ENCODE measurements around the gene CD36. TPM values are rescaled to one million over a fixed set of nuclear protein-coding genes. Genes with fewer than 3 reads are reported as not detected.

Gene CD36
- total RNA-seq, 1 donor from 2014 or later, result not detected

DNA sequence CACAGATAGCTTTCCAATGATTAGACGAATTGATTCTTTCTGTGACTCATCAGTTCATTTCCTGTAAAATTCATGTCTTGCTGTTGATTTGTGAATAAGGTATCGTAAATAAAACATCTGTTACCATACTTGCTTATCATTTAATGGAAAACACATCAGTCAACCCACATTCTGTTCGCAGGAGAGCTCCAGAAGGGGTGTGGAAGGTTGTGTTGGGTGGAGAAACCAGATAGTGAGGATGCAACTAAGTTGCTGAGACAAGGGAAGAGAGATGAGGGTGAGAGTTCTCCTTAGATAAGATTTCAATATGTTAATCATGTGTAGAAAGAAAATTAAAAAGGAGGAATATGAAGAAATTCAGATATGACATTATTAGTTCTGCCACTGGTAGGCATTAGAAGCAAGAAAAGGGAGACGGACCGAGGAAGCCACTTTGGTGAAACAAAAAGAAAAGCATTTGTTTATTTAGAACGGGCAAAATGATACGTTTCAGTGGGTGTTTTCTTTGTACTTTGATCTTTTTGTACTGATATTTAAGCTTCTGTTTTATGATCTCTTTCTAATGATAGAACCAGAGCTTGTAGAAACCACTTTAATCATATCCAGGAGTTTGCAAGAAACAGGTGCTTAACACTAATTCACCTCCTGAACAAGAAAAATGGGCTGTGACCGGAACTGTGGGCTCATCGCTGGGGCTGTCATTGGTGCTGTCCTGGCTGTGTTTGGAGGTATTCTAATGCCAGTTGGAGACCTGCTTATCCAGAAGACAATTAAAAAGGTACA is 7.8 kb downstream of the CD36 start:
- no peaks in the 10 kb centered on the region for H3K4me1 Mint-ChIP-seq (ENCODE audit: low read depth)
- intact Hi-C loops (cut with micrococcal nuclease), result no loop called here
- no peak overlapping the region for H3K27ac Mint-ChIP-seq
- no peak for DNase-seq (ENCODE audit: low spot score)
- no peaks in the 10 kb centered on the region for H3K36me3 Mint-ChIP-seq (ENCODE audit: low read depth)
- no peak overlapping the region for H3K4me3 Mint-ChIP-seq (ENCODE audit: low read depth)
- no peaks in the 10 kb centered on the region for H3K27me3 Mint-ChIP-seq (ENCODE audit: low read depth)
- H3K9me3 Mint-ChIP-seq, result no peaks in the 10 kb centered on the region

DNA sequence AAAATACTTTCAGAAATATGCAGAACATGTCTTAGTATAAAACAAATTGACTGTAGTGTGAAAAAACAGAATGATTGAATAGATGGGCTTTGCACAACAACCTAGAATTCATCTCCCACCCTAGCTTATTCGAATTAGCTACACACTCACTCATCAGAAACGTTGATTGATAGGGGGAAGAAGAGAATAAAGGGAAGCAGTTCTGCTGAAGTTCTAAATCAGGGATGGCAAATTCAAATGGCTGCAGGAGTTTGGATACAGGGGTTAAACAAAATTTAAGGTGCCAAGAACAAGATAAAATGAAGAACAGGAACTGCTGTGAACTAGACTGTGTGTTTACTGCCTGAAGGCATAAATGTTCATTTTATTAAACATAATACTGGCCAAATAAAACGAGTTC is 9.0 kb downstream of the CD36 start:
- Mint-ChIP-seq H3K4me3 (ENCODE audit: low read depth) (no peak overlapping the region), H3K36me3 (ENCODE audit: low read depth) (no peaks in the 10 kb centered on the region), H3K4me1 (ENCODE audit: low read depth) (no peaks in the 10 kb centered on the region), H3K27me3 (ENCODE audit: low read depth) (no peaks in the 10 kb centered on the region), H3K27ac (no peak overlapping the region), H3K9me3 (no peaks in the 10 kb centered on the region)
- DNase-seq (ENCODE audit: low spot score), result no peak
- intact Hi-C loops (cut with micrococcal nuclease), result no loop called here

DNA sequence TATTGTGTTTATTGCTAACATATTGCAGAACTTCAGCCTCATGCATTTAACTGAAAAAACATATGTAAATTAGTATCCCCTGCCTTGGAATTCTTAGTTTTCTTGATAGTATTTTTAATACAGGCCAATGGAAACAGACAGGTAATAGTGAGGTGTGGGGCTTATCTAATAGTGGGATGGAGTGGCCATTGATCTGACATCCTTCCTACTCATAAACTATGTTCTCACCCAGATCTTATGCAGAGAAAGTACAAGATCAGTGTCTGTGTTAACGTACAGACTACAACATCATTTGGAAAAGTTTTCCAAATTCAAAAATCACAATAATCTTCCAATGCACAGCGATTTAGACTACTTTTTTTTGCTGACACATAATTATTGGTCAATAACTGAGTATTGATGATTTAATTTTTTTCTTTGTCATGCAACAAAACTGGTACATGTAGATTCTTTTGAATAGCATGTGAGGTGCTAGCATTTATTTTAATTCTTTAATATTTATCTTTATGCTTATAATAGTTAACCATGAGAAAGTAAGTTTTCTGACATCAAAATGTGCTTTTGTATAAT is 9.7 kb downstream of the CD36 start:
- no peaks in the 10 kb centered on the region for H3K9me3 Mint-ChIP-seq
- no peak overlapping the region for H3K4me3 Mint-ChIP-seq (ENCODE audit: low read depth)
- no peak overlapping the region for H3K27ac Mint-ChIP-seq
- no peaks in the 10 kb centered on the region for H3K27me3 Mint-ChIP-seq (ENCODE audit: low read depth)
- no peaks in the 10 kb centered on the region for H3K36me3 Mint-ChIP-seq (ENCODE audit: low read depth)
- DNase-seq (ENCODE audit: low spot score), result no peak
- H3K4me1 Mint-ChIP-seq (ENCODE audit: low read depth), result no peaks in the 10 kb centered on the region
- intact Hi-C loops (cut with micrococcal nuclease), result no loop called here

DNA sequence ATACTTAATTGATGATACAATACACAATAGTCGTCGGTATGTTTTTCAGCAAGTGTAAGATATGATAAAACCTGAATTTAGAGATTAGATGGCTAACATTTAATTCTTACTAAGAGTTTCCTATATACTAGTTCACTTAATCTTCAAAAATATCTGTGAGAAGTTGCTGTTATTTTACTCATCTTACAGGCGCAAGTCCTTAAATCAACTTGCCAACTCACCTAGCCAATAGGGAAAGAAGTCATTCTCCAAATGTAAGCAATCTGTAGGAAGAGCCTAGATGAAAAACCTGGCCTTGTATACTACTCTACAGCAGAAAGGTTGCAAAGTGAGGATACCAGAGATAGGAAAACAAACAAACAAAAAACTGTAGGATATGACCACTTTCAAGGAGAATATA is 10.6 kb downstream of the CD36 start:
- Mint-ChIP-seq H3K36me3 (ENCODE audit: low read depth) (no peaks in the 10 kb centered on the region), H3K4me1 (ENCODE audit: low read depth) (no peaks in the 10 kb centered on the region), H3K27me3 (ENCODE audit: low read depth) (no peaks in the 10 kb centered on the region), H3K9me3 (no peaks in the 10 kb centered on the region), H3K27ac (no peak overlapping the region), H3K4me3 (ENCODE audit: low read depth) (no peak overlapping the region)
- no peak for DNase-seq (ENCODE audit: low spot score)
- intact Hi-C loops (cut with micrococcal nuclease), result no loop called here

DNA sequence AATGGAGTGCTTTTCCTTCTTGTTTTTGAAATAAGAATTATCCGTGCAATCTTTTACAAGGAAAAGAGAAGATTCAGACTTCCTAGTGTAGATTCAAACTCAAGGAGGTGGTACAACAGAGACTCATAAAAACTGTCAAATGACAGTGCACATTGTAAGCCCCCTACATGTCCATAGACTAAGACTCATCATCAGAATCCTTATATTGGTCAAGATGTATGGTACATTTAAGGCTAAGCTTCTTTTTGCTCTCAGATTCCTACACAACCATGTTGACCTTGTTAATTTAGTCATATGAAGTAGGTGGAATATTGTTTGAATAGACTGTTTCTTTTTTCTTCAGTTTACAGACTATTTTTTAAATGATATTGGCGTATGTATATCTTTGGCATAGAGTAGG is 11.6 kb downstream of the CD36 start:
- intact Hi-C loops (cut with micrococcal nuclease), result no loop called here
- no peak overlapping the region for H3K4me3 Mint-ChIP-seq (ENCODE audit: low read depth)
- no peaks in the 10 kb centered on the region for H3K4me1 Mint-ChIP-seq (ENCODE audit: low read depth)
- H3K9me3 Mint-ChIP-seq, result no peaks in the 10 kb centered on the region
- H3K36me3 Mint-ChIP-seq (ENCODE audit: low read depth), result no peaks in the 10 kb centered on the region
- DNase-seq (ENCODE audit: low spot score), result no peak
- H3K27me3 Mint-ChIP-seq (ENCODE audit: low read depth), result no peaks in the 10 kb centered on the region
- no peak overlapping the region for H3K27ac Mint-ChIP-seq

DNA sequence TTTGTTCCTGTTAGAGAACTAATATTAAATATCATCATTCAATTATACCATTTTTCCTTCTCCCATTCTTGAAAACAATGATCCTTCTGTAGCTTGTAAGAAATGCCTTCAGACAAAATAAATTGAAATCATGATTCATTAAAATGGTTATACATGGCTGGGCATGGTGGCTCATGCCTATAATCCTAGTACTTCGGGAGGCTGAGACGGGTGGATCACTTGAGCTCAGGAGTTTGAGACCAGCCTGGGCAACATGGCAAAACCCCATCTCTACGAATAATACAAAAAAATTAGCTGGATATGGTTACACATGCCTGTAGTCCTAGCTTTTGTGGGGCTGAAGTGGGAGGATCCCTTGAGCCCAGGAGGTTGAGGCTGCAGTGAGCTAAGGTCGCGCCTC is 13.0 kb downstream of the CD36 start:
- H3K4me1 Mint-ChIP-seq (ENCODE audit: low read depth), result no peaks in the 10 kb centered on the region
- no peaks in the 10 kb centered on the region for H3K27me3 Mint-ChIP-seq (ENCODE audit: low read depth)
- intact Hi-C loops (cut with micrococcal nuclease), result no loop called here
- no peaks in the 10 kb centered on the region for H3K36me3 Mint-ChIP-seq (ENCODE audit: low read depth)
- no peaks in the 10 kb centered on the region for H3K9me3 Mint-ChIP-seq
- no peak for DNase-seq (ENCODE audit: low spot score)
- no peak overlapping the region for H3K27ac Mint-ChIP-seq
- H3K4me3 Mint-ChIP-seq (ENCODE audit: low read depth), result no peak overlapping the region

DNA sequence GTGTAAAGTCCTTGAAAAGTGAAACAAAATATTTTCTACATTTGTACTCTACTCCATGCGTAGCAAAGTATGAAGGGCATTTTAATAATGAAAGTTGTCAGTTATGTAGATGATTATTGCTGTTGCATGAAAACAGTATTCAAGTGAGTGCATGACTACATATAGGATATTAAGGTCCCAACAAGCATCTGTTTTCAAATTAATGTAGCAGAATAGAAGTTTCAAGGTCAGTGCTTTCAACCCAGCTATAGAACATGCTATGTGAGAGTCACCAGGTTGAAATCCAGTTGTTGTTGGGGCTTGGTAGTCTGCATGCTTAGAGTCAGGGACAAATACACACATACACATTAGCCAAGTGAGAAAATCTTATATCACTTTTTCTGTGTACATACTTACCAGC is 14.8 kb downstream of the CD36 start:
- H3K36me3 Mint-ChIP-seq (ENCODE audit: low read depth), result no peaks in the 10 kb centered on the region
- no peak overlapping the region for H3K4me3 Mint-ChIP-seq (ENCODE audit: low read depth)
- H3K4me1 Mint-ChIP-seq (ENCODE audit: low read depth), result no peaks in the 10 kb centered on the region
- intact Hi-C loops (cut with micrococcal nuclease), result no loop called here
- no peaks in the 10 kb centered on the region for H3K9me3 Mint-ChIP-seq
- H3K27ac Mint-ChIP-seq, result no peak overlapping the region
- no peaks in the 10 kb centered on the region for H3K27me3 Mint-ChIP-seq (ENCODE audit: low read depth)
- DNase-seq (ENCODE audit: low spot score), result no peak

DNA sequence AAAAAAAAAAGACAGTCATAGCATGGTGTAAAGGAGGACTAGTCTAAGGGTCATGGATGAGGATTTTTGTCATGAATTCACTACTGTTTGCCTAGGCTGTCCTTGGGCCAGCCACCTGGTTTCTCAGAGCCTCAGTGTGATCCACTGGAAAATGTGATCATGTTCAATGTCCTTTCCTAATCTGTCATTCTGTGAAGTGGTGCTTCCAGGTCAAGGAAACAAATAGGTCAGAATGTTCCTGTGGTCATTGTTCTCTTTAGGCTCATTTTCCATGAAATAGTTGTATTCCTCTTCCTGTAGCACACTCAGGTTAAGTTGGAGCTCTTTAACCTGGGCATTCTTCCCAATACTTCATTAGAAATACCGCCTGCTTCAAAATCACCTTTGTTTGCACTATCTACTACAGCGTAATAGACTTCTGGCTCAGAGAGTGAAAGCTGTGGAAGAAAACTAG is 16.5 kb downstream of the CD36 start:
- Mint-ChIP-seq H3K27me3 (ENCODE audit: low read depth) (no peaks in the 10 kb centered on the region), H3K36me3 (ENCODE audit: low read depth) (no peaks in the 10 kb centered on the region), H3K4me3 (ENCODE audit: low read depth) (no peak overlapping the region), H3K9me3 (no peaks in the 10 kb centered on the region), H3K4me1 (ENCODE audit: low read depth) (no peaks in the 10 kb centered on the region), H3K27ac (no peak overlapping the region)
- no peak for DNase-seq (ENCODE audit: low spot score)
- intact Hi-C loops (cut with micrococcal nuclease), result no loop called here

DNA sequence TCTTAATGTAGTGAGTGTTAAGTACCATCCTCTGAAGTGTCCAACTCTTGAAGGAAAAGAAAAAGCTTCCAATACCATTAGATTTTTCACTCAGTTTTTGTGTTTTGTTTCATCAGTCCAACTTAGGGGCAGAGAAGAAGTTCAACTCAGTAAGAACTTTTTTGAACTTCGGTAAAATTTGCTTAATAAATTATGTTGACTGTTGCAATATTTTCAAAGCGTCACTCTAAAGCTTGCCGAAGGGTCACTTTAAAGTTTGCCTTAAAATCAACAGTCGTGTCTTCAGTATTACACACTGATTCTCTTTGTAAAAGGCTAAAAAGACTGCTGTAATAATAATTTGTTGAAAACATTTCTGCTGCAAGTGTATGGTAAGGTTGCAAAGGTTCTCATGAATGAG is 17.6 kb downstream of the CD36 start:
- no peaks in the 10 kb centered on the region for H3K27me3 Mint-ChIP-seq (ENCODE audit: low read depth)
- no peaks in the 10 kb centered on the region for H3K36me3 Mint-ChIP-seq (ENCODE audit: low read depth)
- no peaks in the 10 kb centered on the region for H3K4me1 Mint-ChIP-seq (ENCODE audit: low read depth)
- no peaks in the 10 kb centered on the region for H3K9me3 Mint-ChIP-seq
- H3K27ac Mint-ChIP-seq, result no peak overlapping the region
- no peak overlapping the region for H3K4me3 Mint-ChIP-seq (ENCODE audit: low read depth)
- intact Hi-C loops (cut with micrococcal nuclease), result no loop called here
- DNase-seq (ENCODE audit: low spot score), result no peak

DNA sequence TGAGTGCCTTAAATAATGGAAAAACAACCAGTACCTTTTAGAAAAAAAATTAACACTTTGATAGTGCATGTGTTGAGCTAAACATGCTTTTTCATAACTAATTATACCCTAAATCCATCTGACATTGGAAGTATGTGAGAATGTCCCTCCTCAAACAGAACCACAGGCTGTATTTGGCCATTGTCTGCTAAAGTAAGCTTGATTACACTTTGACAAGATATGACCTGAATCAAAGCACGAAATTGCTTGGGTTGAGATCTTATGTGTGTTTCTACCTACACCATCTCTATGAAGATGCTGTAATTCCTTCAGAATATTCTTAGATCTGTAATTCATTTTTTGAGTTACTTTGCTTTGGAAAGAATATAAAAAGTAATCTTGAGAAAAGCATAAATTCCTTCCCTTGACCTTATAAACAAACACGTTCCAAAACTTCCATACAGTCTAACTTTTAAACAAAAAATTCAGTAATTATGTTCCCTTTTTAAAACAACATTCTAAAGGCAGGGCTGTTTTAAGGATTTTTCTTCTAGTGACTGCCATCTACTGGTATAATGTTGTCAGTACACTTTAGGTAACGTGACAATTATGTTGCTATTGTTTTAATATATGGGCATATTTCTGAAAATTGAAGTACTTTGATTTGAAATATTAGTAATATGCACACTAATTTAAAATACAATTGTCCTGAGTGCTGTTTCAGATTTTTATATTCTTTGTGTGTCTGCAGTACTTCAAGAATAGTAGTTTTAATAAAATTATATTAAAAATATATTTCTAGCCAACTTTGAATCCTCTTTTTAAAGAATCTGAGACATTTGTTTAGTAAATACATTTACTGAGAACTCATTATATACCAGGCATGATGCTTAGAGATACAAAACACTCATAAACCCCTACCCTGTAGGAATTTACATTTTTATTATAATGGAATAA is 20.9 kb downstream of the CD36 start:
- Mint-ChIP-seq H3K4me1 (ENCODE audit: low read depth) (no peaks in the 10 kb centered on the region), H3K4me3 (ENCODE audit: low read depth) (no peak overlapping the region), H3K27ac (no peak overlapping the region), H3K36me3 (ENCODE audit: low read depth) (no peaks in the 10 kb centered on the region), H3K9me3 (no peaks in the 10 kb centered on the region), H3K27me3 (ENCODE audit: low read depth) (no peaks in the 10 kb centered on the region)
- no peak for DNase-seq (ENCODE audit: low spot score)
- intact Hi-C loops (cut with micrococcal nuclease), result loop anchor here (2.0 kb wide), 1 partner anchor 599 kb away; no protein-coding TSS in a partner anchor

DNA sequence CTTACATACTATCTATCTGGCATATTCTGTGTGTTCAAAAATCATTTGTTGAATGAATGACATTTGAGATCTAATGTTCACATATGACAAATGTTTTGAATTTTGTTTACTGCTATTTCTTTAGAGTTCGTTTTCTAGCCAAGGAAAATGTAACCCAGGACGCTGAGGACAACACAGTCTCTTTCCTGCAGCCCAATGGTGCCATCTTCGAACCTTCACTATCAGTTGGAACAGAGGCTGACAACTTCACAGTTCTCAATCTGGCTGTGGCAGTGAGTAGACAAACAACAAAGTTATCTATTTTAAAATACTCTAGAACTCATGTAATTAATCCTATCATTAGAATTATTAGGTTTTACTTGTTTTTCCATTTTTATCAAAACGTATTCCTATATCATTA is 22.5 kb downstream of the CD36 start:
- Mint-ChIP-seq H3K36me3 (ENCODE audit: low read depth) (no peaks in the 10 kb centered on the region), H3K4me3 (ENCODE audit: low read depth) (no peak overlapping the region), H3K27ac (no peak overlapping the region), H3K4me1 (ENCODE audit: low read depth) (no peaks in the 10 kb centered on the region), H3K27me3 (ENCODE audit: low read depth) (no peaks in the 10 kb centered on the region), H3K9me3 (no peaks in the 10 kb centered on the region)
- intact Hi-C loops (cut with micrococcal nuclease), result no loop called here
- DNase-seq (ENCODE audit: low spot score), result no peak

DNA sequence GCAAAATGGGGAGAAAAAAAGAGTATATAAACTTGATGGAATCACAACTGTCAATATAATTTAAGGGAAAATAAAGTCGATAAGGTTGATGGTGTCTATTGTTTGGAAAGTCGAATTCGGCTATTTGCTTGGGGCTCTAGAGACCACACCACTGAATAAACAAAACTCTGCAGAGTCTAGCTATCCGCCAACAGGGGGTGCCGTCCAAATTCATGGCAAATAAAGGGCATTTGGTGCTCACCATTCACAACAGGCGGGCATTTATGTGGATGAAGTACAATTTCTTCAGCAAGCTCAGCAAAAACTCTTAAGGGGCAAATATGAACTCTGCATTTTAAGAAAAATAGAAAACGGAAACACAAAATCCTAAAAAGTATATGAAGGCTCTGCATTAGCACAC is 23.3 kb downstream of the CD36 start:
- no peaks in the 10 kb centered on the region for H3K4me1 Mint-ChIP-seq (ENCODE audit: low read depth)
- intact Hi-C loops (cut with micrococcal nuclease), result no loop called here
- H3K9me3 Mint-ChIP-seq, result no peaks in the 10 kb centered on the region
- H3K36me3 Mint-ChIP-seq (ENCODE audit: low read depth), result no peaks in the 10 kb centered on the region
- no peak overlapping the region for H3K4me3 Mint-ChIP-seq (ENCODE audit: low read depth)
- H3K27ac Mint-ChIP-seq, result no peak overlapping the region
- H3K27me3 Mint-ChIP-seq (ENCODE audit: low read depth), result no peaks in the 10 kb centered on the region
- DNase-seq (ENCODE audit: low spot score), result no peak

DNA sequence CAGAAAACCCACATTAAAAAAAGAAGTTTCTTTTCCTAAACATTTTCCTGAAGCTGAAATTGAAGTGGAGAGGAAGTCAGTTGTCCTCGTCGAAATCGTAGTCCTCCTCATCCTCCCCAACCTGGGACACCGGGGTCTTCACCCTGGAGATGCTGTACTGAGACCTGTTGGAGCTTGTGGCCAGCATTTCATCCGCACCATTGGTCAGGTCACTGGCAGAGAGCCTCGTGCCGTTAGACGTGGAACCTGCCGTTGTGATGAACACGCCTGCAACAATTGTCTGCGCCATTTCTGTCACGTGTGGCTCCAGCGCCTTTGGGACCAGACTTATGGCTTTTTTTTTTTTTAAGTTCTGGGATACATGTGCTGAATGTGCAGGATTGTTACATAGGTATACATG is 23.8 kb downstream of the CD36 start:
- H3K36me3 Mint-ChIP-seq (ENCODE audit: low read depth), result no peaks in the 10 kb centered on the region
- no peak for DNase-seq (ENCODE audit: low spot score)
- H3K9me3 Mint-ChIP-seq, result no peaks in the 10 kb centered on the region
- no peaks in the 10 kb centered on the region for H3K4me1 Mint-ChIP-seq (ENCODE audit: low read depth)
- intact Hi-C loops (cut with micrococcal nuclease), result no loop called here
- H3K27me3 Mint-ChIP-seq (ENCODE audit: low read depth), result no peaks in the 10 kb centered on the region
- no peak overlapping the region for H3K4me3 Mint-ChIP-seq (ENCODE audit: low read depth)
- H3K27ac Mint-ChIP-seq, result no peak overlapping the region
